Stimulated activated effector memory CD8-positive, alpha-beta T cell treated with anti-CD3 and anti-CD28 coated beads, Interleukin-12 subunit alpha, Interleukin-12 subunit beta, amount 100 ng/mL, for 72 hours (primary cell): ENCODE data around the gene SCFD2.
"Not testable (repeated sequence)": the region's sequence is repeated elsewhere in the genome, so short reads cannot be mapped to it uniquely, and the experiment has no call there.

Experiments used
- ATAC-seq: fragments of 150-1000 bp; cut with Tn5 transposase; 2 replicates; pipeline ENCODE4 v1.10.0; 2021
- DNase-seq, 2 donors: peaks; one replicate each; pipeline ENCODE4 v3.0.0; 2021 to 2022; ENCODE audit warnings: low spot score in 2 of 2
- H3K27ac Mint-ChIP-seq: one replicate; pipeline ENCODE4 v1.8.0; 2022; ENCODE audit warnings: mild to moderate bottlenecking, mixed read lengths
- H3K36me3 Mint-ChIP-seq: one replicate; pipeline ENCODE4 v1.8.0; 2022; ENCODE audit warnings: mild to moderate bottlenecking, mixed read lengths
- H3K4me1 Mint-ChIP-seq: one replicate; pipeline ENCODE4 v1.8.0; 2022; ENCODE audit warnings: mixed read lengths
- H3K4me3 Mint-ChIP-seq: one replicate; pipeline ENCODE4 v1.8.0; 2022; ENCODE audit warnings: mild to moderate bottlenecking, mixed read lengths
- H3K9me3 Mint-ChIP-seq: one replicate; pipeline ENCODE4 v1.8.0; 2022; ENCODE audit warnings: mixed read lengths

Gene SCFD2

GRCh38 chr4:53309321-53310040 is 56.4 kb downstream of the SCFD2 start:
- no peak overlapping the region for H3K4me3 Mint-ChIP-seq
- H3K4me1 Mint-ChIP-seq: no peaks in the 10 kb centered on the region
- peaks cover 39% of the 10 kb centered on the region for H3K36me3 Mint-ChIP-seq
- no peak overlapping the region for H3K27ac Mint-ChIP-seq
- DNase-seq: no peak
- ATAC-seq: no peak
- peaks cover 5% of the 10 kb centered on the region for H3K9me3 Mint-ChIP-seq

- H3K36me3 Mint-ChIP-seq: peaks cover 33% of the 10 kb centered on the region
- H3K27ac Mint-ChIP-seq: no peak overlapping the region
- DNase-seq: no peak
- peaks cover 10% of the 10 kb centered on the region for H3K9me3 Mint-ChIP-seq
- H3K4me1 Mint-ChIP-seq: no peaks in the 10 kb centered on the region
- no peak overlapping the region for H3K4me3 Mint-ChIP-seq
- no peak for ATAC-seq
Observed at GRCh38 chr4:53307819-53308780, 57.8 kb downstream of the SCFD2 start.

GRCh38 chr4:53307210-53307609 is 58.7 kb downstream of the SCFD2 start:
- Mint-ChIP-seq H3K27ac (no peak overlapping the region), H3K4me3 (no peak overlapping the region), H3K9me3 (peaks cover 10% of the 10 kb centered on the region), H3K4me1 (no peaks in the 10 kb centered on the region), H3K36me3 (peaks cover 25% of the 10 kb centered on the region)
- DNase-seq (no peak), ATAC-seq (no peak)

GRCh38 chr4:53306729-53307128 is 59.1 kb downstream of the SCFD2 start:
- no peaks in the 10 kb centered on the region for H3K4me1 Mint-ChIP-seq
- no peak for DNase-seq
- ATAC-seq: no peak
- H3K9me3 Mint-ChIP-seq: peaks cover 10% of the 10 kb centered on the region
- no peak overlapping the region for H3K4me3 Mint-ChIP-seq
- H3K36me3 Mint-ChIP-seq: peaks cover 25% of the 10 kb centered on the region
- H3K27ac Mint-ChIP-seq: no peak overlapping the region

- ATAC-seq, H3K36me3 Mint-ChIP-seq, H3K27ac Mint-ChIP-seq, H3K4me1 Mint-ChIP-seq, H3K4me3 Mint-ChIP-seq, DNase-seq: not testable (repeated sequence)
- peaks cover 28% of the 10 kb centered on the region for H3K9me3 Mint-ChIP-seq
Observed at GRCh38 chr4:53292209-53292608, 73.7 kb downstream of the SCFD2 start.

GRCh38 chr4:53281438-53281837 is 84.4 kb downstream of the SCFD2 start:
- H3K27ac Mint-ChIP-seq: no peak overlapping the region
- H3K4me1 Mint-ChIP-seq: no peaks in the 10 kb centered on the region
- H3K9me3 Mint-ChIP-seq: no peaks in the 10 kb centered on the region
- DNase-seq (no peak), ATAC-seq (no peak)
- H3K36me3 Mint-ChIP-seq: no peaks in the 10 kb centered on the region
- H3K4me3 Mint-ChIP-seq: no peak overlapping the region

GRCh38 chr4:53280846-53281245 is 85.0 kb downstream of the SCFD2 start:
- DNase-seq (no peak), ATAC-seq (no peak)
- Mint-ChIP-seq H3K9me3 (no peaks in the 10 kb centered on the region), H3K4me3 (no peak overlapping the region), H3K4me1 (no peaks in the 10 kb centered on the region), H3K27ac (no peak overlapping the region), H3K36me3 (no peaks in the 10 kb centered on the region)

- H3K9me3 Mint-ChIP-seq: no peaks in the 10 kb centered on the region
- no peak overlapping the region for H3K4me3 Mint-ChIP-seq
- no peaks in the 10 kb centered on the region for H3K4me1 Mint-ChIP-seq
- no peak overlapping the region for H3K27ac Mint-ChIP-seq
- DNase-seq (no peak), ATAC-seq (no peak)
- H3K36me3 Mint-ChIP-seq: no peaks in the 10 kb centered on the region
Observed at GRCh38 chr4:53274609-53275268, 91.1 kb downstream of the SCFD2 start.

- Mint-ChIP-seq H3K4me3 (no peak overlapping the region), H3K4me1 (peaks cover under 1% of the 10 kb centered on the region), H3K36me3 (no peaks in the 10 kb centered on the region), H3K9me3 (no peaks in the 10 kb centered on the region), H3K27ac (no peak overlapping the region)
- DNase-seq: no peak
- ATAC-seq: no peak
Observed at GRCh38 chr4:53273726-53274125, 92.1 kb downstream of the SCFD2 start.

GRCh38 chr4:53267026-53267425 is 98.8 kb downstream of the SCFD2 start:
- no peak for DNase-seq
- Mint-ChIP-seq H3K4me3 (no peak overlapping the region), H3K27ac (no peak overlapping the region), H3K9me3 (peaks cover 5% of the 10 kb centered on the region), H3K4me1 (peaks cover 4% of the 10 kb centered on the region), H3K36me3 (no peaks in the 10 kb centered on the region)
- ATAC-seq: no peak

- not testable (repeated sequence) for H3K9me3 Mint-ChIP-seq, H3K27ac Mint-ChIP-seq, DNase-seq, H3K4me1 Mint-ChIP-seq, H3K36me3 Mint-ChIP-seq, ATAC-seq, H3K4me3 Mint-ChIP-seq
Observed at GRCh38 chr4:53255986-53256385, 109.9 kb downstream of the SCFD2 start.

- Mint-ChIP-seq H3K4me1 (peaks cover 22% of the 10 kb centered on the region), H3K9me3 (peaks cover 11% of the 10 kb centered on the region), H3K27ac (no peak overlapping the region), H3K36me3 (no peaks in the 10 kb centered on the region), H3K4me3 (no peak overlapping the region)
- ATAC-seq (no peak), DNase-seq (no peak)
Observed at GRCh38 chr4:53240573-53240972, 125.3 kb downstream of the SCFD2 start.

- not testable (repeated sequence) for DNase-seq, ATAC-seq, H3K4me3 Mint-ChIP-seq, H3K9me3 Mint-ChIP-seq, H3K27ac Mint-ChIP-seq, H3K36me3 Mint-ChIP-seq
- peaks cover 15% of the 10 kb centered on the region for H3K4me1 Mint-ChIP-seq
Observed at GRCh38 chr4:53238352-53238751, 127.5 kb downstream of the SCFD2 start.

- H3K4me3 Mint-ChIP-seq, ATAC-seq, H3K27ac Mint-ChIP-seq, H3K9me3 Mint-ChIP-seq, DNase-seq, H3K36me3 Mint-ChIP-seq: not testable (repeated sequence)
- H3K4me1 Mint-ChIP-seq: peaks cover 10% of the 10 kb centered on the region
Observed at GRCh38 chr4:53237811-53238210, 128.1 kb downstream of the SCFD2 start.

- ATAC-seq, H3K27ac Mint-ChIP-seq, H3K4me3 Mint-ChIP-seq, DNase-seq, H3K9me3 Mint-ChIP-seq, H3K36me3 Mint-ChIP-seq, H3K4me1 Mint-ChIP-seq: not testable (repeated sequence)
Observed at GRCh38 chr4:53236624-53237023, 129.2 kb downstream of the SCFD2 start.
